Loucy (cell line): Measurements from ENCODE around the gene CRYM.
"Not testable (repeated sequence)": the region's sequence is repeated elsewhere in the genome, so short reads cannot be mapped to it uniquely, and the experiment has no call there.

Experiments used
- H2AFZ ChIP-seq: fragments of 200-600 bp; sonication (generic); 2 replicates; pipeline ENCODE4 v1.6.0; 2016; ENCODE audit warnings: antibody characterized with exemption, mild to moderate bottlenecking, low read length, moderate library complexity
- H3F3A ChIP-seq: fragments of 200-600 bp; 2 replicates; pipeline ENCODE4 v1.6.0; 2016; ENCODE audit warnings: antibody characterized with exemption, low read depth, mild to moderate bottlenecking
- H3K27me3 ChIP-seq: fragments of 200-600 bp; sonication (generic); 2 replicates; pipeline ENCODE4 v1.6.1; 2014; ENCODE audit warnings: low read length, mild to moderate bottlenecking; ENCODE audit not compliant: insufficient read depth, poor library complexity, severe bottlenecking
- H3K36me3 ChIP-seq: fragments of 200-600 bp; sonication (generic); 2 replicates; pipeline ENCODE4 v1.6.1; 2016; ENCODE audit warnings: low read length; ENCODE audit not compliant: insufficient read depth
- H3K4me1 ChIP-seq: fragments of 200-600 bp; sonication (generic); 2 replicates; pipeline ENCODE4 v1.5.1; 2014; ENCODE audit warnings: low read length, mild to moderate bottlenecking; ENCODE audit not compliant: insufficient read depth, poor library complexity, severe bottlenecking
- H3K4me2 ChIP-seq: fragments of 200-600 bp; sonication (generic); 2 replicates; pipeline ENCODE4 v1.6.0; 2014; ENCODE audit warnings: antibody characterized with exemption, low read length, low read depth, mild to moderate bottlenecking; ENCODE audit not compliant: poor library complexity, severe bottlenecking
- H3K4me3 ChIP-seq: fragments of 200-600 bp; sonication (generic); 2 replicates; pipeline ENCODE4 v1.5.1; 2014; ENCODE audit warnings: low read length, mild to moderate bottlenecking, mixed read lengths; ENCODE audit not compliant: poor library complexity, severe bottlenecking
- H3K79me2 ChIP-seq: fragments of 200-600 bp; sonication (generic); 2 replicates; pipeline ENCODE4 v1.6.1; 2014; ENCODE audit warnings: low read length; ENCODE audit not compliant: insufficient read depth
- H3K9ac ChIP-seq: fragments of 200-600 bp; sonication (generic); 2 replicates; pipeline ENCODE4 v1.6.0; 2014; ENCODE audit warnings: mild to moderate bottlenecking, low read depth, low read length, moderate library complexity; ENCODE audit not compliant: poor library complexity, severe bottlenecking
- H3K9me2 ChIP-seq: fragments of 200-600 bp; sonication (generic); replicated peaks from 2 replicates; pipeline ENCODE4 v1.6.1; 2016; ENCODE audit warnings: low read depth, low read length, mixed read lengths
- H3K9me3 ChIP-seq: fragments of 200-600 bp; sonication (generic); 2 replicates; pipeline ENCODE4 v1.6.1; 2014; ENCODE audit warnings: mild to moderate bottlenecking, antibody characterized with exemption, low read length, low read depth; ENCODE audit not compliant: insufficient read depth
- H4K20me1 ChIP-seq: fragments of 200-600 bp; sonication (generic); 2 replicates; pipeline ENCODE4 v1.6.0; 2014; ENCODE audit warnings: antibody characterized with exemption, low read length, mild to moderate bottlenecking; ENCODE audit not compliant: insufficient read depth, poor library complexity, severe bottlenecking
- EZH2phosphoT487 ChIP-seq: fragments of 200-600 bp; IDR thresholded peaks from 2 replicates; pipeline ENCODE4 v1.6.1; 2018; ENCODE audit warnings: antibody characterized with exemption, mild to moderate bottlenecking, moderate library complexity, borderline replicate concordance
- TF ChIP-seq, protein P1 (sequence below): fragments of 200-600 bp; sonication (generic); conservative IDR thresholded peaks from 2 replicates; pipeline ENCODE4 v1.5.1; 2014; ENCODE audit warnings: mild to moderate bottlenecking, antibody characterized with exemption, low read length

CRYM gene

DNA sequence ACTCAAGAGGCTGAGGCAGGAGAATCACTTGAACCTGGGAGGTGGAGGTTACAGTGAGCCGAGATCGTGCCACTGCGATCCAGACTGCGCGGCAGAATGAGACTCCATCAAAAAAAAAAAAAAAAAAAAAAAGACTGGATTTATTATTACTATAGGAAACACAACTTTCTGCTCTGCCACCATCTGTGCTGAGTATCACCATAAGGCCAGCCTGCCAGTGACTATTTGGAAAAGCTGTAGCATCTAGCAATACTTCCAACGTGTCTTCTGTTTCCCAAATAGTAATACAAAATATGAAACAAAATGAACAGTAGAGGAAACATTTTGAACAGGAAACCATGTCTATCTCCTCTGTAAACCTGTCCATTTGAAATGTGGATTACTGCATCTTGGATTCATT, 43.6 kb upstream of the CRYM start:
- no peaks in the 10 kb centered on the region for H3F3A ChIP-seq
- no peaks in the 10 kb centered on the region for H3K36me3 ChIP-seq
- H3K9ac ChIP-seq, result no peak overlapping the region
- no peak overlapping the region for H3K4me2 ChIP-seq
- no peaks in the 10 kb centered on the region for H3K4me1 ChIP-seq
- H3K4me3 ChIP-seq, result no peak overlapping the region
- no peaks in the 10 kb centered on the region for H4K20me1 ChIP-seq
- no peak for TF ChIP-seq EZH2phosphoT487
- TF ChIP-seq, protein P1, sequence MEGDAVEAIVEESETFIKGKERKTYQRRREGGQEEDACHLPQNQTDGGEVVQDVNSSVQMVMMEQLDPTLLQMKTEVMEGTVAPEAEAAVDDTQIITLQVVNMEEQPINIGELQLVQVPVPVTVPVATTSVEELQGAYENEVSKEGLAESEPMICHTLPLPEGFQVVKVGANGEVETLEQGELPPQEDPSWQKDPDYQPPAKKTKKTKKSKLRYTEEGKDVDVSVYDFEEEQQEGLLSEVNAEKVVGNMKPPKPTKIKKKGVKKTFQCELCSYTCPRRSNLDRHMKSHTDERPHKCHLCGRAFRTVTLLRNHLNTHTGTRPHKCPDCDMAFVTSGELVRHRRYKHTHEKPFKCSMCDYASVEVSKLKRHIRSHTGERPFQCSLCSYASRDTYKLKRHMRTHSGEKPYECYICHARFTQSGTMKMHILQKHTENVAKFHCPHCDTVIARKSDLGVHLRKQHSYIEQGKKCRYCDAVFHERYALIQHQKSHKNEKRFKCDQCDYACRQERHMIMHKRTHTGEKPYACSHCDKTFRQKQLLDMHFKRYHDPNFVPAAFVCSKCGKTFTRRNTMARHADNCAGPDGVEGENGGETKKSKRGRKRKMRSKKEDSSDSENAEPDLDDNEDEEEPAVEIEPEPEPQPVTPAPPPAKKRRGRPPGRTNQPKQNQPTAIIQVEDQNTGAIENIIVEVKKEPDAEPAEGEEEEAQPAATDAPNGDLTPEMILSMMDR, result no peak
- H3K9me3 ChIP-seq, result no peaks in the 10 kb centered on the region
- no peaks in the 10 kb centered on the region for H3K79me2 ChIP-seq
- H3K9me2 ChIP-seq, result no peaks in the 10 kb centered on the region
- no peaks in the 10 kb centered on the region for H3K27me3 ChIP-seq
- no peak overlapping the region for H2AFZ ChIP-seq

- H3K27me3 ChIP-seq, result no peaks in the 10 kb centered on the region
- H3F3A ChIP-seq, result no peaks in the 10 kb centered on the region
- H3K4me1 ChIP-seq, result no peaks in the 10 kb centered on the region
- no peak overlapping the region for H2AFZ ChIP-seq
- H3K9me2 ChIP-seq, result no peaks in the 10 kb centered on the region
- no peak for TF ChIP-seq EZH2phosphoT487
- TF ChIP-seq, protein P1, result no peak
- H3K9me3 ChIP-seq, result no peaks in the 10 kb centered on the region
- no peaks in the 10 kb centered on the region for H4K20me1 ChIP-seq
- no peaks in the 10 kb centered on the region for H3K79me2 ChIP-seq
- no peak overlapping the region for H3K9ac ChIP-seq
- no peak overlapping the region for H3K4me3 ChIP-seq
- H3K36me3 ChIP-seq, result no peaks in the 10 kb centered on the region
- no peak overlapping the region for H3K4me2 ChIP-seq
Measured at GRCh38 chr16:21314339-21314738, 36.2 kb upstream of the CRYM start.

GRCh38 chr16:21312863-21313372, 34.8 kb upstream of the CRYM start:
- H3K4me2 ChIP-seq, H4K20me1 ChIP-seq, H3K9me2 ChIP-seq, H3F3A ChIP-seq, H3K9ac ChIP-seq, H3K4me3 ChIP-seq, H3K27me3 ChIP-seq, H3K79me2 ChIP-seq, H3K4me1 ChIP-seq, H2AFZ ChIP-seq, H3K9me3 ChIP-seq, H3K36me3 ChIP-seq: not testable (repeated sequence)

- H3K79me2 ChIP-seq, H4K20me1 ChIP-seq, H3K36me3 ChIP-seq, H3K4me1 ChIP-seq, H3F3A ChIP-seq, H2AFZ ChIP-seq, H3K9me3 ChIP-seq, H3K27me3 ChIP-seq, H3K4me3 ChIP-seq, H3K9ac ChIP-seq, H3K4me2 ChIP-seq, H3K9me2 ChIP-seq: not testable (repeated sequence)
Measured at GRCh38 chr16:21312046-21312445, 34.0 kb upstream of the CRYM start.

GRCh38 chr16:21306712-21307111, 28.6 kb upstream of the CRYM start:
- H3K4me3 ChIP-seq, result not testable (repeated sequence)

More at GRCh38 chr16:21306712-21307111, 28.6 kb upstream of the CRYM start:
- not testable (repeated sequence) for H3K27me3 ChIP-seq, H3K79me2 ChIP-seq, H3K9me3 ChIP-seq, H3K9ac ChIP-seq, H3K4me2 ChIP-seq, H3F3A ChIP-seq, H3K36me3 ChIP-seq, H3K4me1 ChIP-seq, H3K9me2 ChIP-seq, H2AFZ ChIP-seq, H4K20me1 ChIP-seq
